GM18868 (cell line): ENCODE results near the gene GARNL3.

Source experiments
- ATAC-seq: cut with Tn5 transposase; IDR thresholded peaks from one replicate; pipeline ENCODE4 v1.9.1; 2021; ENCODE audit warnings: mild to moderate bottlenecking, moderate library complexity; ENCODE audit not compliant: unreplicated experiment

The GARNL3 gene

DNA sequence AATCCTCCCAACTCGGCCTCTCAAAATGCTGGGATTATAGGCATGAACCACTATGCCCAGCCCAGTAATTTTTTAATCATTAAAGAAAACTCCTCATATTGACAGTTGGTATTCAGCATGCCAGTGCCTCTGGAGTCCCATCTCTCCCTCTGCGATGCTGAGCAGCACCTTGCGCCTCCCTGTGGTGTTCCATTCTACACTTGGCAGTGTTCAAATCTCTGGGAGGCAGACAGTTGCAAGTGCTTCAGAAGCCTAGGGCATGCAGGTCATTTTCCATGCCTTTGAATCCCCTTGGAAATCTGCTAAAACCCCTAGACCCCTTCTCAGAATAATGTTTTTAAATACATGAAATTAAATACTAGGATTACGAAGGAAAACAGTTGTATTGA is 41.3 kb downstream of the GARNL3 start:
- no peak for ATAC-seq

DNA sequence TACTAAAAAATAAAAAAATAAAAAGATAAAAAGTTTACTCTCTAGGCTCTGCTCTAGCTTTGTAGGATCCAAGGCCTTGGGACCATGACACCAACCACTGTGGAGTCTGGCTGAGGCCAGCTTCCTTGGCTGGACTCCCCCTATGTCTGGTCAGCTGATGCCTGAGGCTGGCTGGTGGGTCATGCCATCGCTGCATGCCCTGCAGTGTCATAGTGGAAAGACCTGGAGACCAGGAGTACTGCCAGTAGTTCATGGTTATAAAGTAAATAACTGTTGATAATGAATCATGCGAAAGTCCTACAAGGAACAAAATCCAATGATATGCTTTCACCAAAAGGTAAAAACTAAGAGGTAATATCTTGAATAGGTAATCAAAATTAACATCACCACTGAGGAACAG is 43.2 kb downstream of the GARNL3 start:
- ATAC-seq = no peak

- ATAC-seq = no peak
Observed at GRCh38 chr9:127308652-127309434, 44.3 kb downstream of the GARNL3 start.

DNA sequence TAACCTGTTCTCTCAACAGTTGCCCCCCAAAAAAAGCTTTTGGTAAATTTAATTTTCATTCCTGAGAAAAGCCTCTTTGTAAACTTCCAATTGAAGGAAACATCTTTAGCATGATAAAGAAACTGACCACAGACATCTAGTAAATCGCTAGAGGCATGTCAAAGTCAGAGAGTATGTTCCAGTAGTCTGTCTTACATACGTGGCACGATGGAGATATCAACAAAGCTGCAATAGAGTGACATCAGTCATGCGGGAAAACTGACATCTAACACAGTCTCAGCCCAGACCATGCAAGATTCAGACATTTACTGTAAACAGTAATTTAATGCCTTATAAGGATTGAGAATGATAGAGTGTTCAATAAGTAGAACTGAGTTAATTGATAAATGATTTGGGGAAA is 45.1 kb downstream of the GARNL3 start:
- no peak for ATAC-seq

DNA sequence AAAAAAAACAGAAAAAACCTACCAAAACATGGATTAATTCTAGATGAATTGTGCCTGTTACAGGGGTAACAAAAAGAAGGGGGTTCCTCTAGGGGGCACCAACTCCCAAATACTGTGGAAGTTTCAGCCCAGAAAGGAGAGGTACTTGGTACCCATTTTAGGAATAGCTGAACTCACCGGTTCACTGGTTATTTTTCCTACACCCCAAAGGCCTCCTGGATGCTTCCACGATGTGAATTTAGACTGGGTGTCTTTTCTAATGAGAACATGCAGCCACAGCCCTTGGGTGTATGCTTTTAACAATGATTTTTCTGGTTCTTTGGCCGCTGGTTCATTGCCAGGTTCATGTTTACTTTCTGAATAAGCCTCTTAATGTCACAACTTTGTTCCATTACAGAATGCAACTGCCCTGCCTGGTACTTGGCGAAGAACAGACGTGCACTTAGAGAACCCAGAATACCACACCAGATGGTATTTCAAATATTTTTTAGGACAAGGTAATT is 46.7 kb downstream of the GARNL3 start:
- ATAC-seq = no peak

DNA sequence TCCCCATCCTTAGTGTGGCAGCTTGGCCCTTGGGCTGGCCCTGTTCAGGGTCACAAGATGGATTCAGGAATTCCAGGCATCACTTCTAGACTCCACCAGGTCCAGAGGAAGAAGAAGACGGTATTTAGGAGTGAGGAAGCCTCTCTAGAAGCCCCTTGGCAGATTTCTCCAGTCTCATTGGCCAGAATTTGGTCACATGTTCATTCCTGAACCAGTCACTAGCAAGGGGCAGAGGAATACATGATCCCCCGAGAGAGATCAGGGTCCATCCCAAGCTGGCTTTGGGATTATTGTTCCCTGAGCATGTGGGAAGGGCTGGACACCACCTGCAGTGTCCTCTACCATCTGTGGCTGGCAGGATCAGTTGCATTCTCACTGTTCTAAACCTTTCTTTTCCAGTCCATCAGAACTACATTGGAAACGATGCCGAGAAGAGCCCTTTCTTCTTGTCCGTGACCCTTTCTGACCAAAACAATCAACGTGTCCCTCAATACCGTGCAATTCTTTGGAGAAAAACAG is 48.5 kb downstream of the GARNL3 start:
- no peak for ATAC-seq

GRCh38 chr9:127314911-127315310 is 50.3 kb downstream of the GARNL3 start:
- no peak for ATAC-seq

DNA sequence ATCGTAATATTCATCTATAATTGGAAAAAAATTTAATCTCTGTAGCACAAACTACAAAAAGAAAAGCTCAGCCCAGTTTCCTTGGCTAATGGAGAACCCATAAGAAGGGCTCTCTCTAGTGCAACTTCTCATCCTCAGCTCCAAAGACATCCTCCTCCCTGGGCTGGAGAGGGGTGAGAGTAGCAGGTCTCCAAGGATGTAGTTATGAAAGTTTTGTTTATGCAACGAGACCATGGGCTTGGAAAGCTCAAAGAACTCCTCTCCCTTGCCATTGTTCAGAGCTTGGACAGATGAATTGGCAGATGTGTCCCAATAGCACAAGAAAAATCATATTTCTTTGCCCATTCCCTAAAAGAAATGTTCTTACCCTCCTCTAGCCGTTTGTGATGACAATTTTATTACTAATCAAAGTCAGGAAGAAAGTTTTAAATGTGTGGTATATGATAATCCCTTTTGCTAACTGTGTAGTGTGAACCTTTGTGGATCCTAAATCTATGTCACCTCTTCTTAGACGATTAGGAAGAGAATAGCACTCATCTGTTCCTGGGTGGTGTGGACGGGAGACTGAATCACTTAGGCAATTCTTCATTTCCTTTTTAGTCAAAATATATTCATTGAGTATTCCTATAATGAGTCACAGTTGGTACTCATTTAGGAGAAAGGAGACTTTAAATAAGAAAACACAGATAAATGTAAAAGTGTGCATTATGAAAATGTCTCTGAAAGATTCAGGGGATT is 52.2 kb downstream of the GARNL3 start:
- no peak for ATAC-seq

DNA sequence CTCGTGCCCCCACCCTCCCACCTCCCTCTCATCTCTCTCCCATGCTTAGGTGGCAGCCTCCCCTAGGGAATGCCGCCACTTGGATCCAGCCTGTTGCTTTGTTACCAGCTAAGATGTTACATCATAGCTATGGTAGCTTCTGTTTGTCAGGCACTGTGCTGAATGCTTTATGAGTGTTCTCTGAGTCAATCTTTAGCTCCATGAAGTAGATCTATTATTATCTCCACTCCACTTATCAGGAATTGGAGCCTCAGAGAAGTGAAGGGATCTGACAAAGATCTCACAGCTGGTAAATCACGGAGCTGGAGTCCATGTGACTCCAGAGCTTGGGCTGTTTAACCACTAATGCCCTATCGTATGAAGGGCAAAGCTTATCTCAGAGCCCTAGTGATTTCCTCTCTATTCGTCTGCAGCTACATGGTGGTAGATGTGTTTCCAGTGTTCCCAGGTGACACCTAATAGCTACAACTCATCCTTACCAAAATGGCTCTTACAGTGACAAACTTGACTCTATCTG is 54.1 kb downstream of the GARNL3 start:
- no peak for ATAC-seq

- ATAC-seq = no peak
Observed at GRCh38 chr9:127319366-127320114, 55.0 kb downstream of the GARNL3 start.

GRCh38 chr9:127320115-127320378 is 55.5 kb downstream of the GARNL3 start:
- ATAC-seq = no peak

- ATAC-seq = no peak
Observed at GRCh38 chr9:127323393-127323792, 58.8 kb downstream of the GARNL3 start.

DNA sequence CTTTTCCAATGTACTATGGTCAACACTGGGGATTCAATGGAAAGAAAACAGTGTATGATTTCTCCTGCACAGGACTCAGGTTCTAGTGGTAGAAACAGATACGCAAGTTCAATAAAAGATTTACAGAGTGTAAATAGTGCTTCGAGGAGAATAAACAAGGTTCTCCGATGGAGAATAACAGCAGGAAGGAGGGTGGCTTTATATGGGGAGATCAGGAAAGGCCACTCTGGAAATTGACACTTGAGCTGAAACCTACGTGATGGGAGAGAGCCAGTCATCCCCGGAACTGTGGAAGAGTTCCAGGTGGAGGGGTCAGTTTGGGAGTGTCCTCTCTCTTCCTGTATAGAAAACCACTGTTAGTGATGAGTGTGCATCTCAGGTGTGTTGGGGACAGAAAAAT is 65.9 kb downstream of the GARNL3 start:
- no peak for ATAC-seq

- no peak for ATAC-seq
Observed at GRCh38 chr9:127333221-127334064, 68.9 kb downstream of the GARNL3 start.

- no peak for ATAC-seq
Observed at GRCh38 chr9:127334725-127335124, 70.2 kb downstream of the GARNL3 start.

GRCh38 chr9:127336086-127336485 is 71.5 kb downstream of the GARNL3 start:
- no peak for ATAC-seq

DNA sequence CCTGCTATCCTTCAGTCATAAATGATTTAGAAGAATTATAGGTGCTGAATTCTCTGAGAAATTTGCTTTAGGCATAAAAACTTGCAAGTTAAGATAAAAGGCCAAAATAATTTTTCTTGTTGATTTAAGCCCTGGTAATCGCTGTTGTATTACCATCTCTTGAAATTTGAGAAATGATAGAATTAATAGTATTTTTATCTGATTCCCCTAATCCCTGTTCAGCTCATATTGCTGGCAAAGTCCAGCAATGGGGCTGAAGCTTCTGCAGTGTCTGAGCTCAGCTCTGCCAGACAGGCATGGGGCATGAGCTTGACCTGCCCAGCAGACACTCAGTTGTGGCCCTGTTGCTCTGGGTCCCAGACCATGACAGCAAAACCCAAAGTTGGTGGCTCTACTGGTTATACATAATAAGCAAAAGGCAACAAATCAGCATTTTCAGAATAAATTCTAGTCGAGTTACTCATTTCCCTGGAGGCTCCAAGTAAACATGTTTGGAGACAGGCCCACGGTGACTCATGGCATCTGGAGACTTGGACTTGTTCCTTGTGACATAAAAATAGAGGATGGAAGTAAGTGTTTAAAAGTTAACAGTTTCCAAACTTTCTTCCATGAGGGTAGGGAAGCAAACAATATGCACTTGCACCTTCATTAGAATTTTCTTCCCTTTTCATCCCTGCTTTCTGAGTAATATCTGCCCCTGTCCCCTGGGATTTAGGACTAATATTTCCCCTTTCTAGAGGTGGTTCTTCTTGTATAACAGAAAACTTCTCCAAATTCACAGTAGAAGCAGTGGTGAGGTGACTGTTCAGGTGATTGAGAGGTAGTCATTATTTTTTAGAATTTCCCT is 72.2 kb downstream of the GARNL3 start:
- no peak for ATAC-seq

- no peak for ATAC-seq
Observed at GRCh38 chr9:127340721-127341120, 76.1 kb downstream of the GARNL3 start.

GRCh38 chr9:127341152-127341551 is 76.6 kb downstream of the GARNL3 start:
- no peak for ATAC-seq
